ENCODE data around the gene ERMARD. TPM values are rescaled to one million over a fixed set of nuclear protein-coding genes. Genes with fewer than 3 reads are reported as not detected.
"Not testable (repeated sequence)": the region's sequence is repeated elsewhere in the genome, so short reads cannot be mapped to it uniquely, and the experiment has no call there.

The ERMARD gene
- total and polyA plus RNA-seq, 2 experiments from 2014 or later, result 20.9 to 21.2 TPM

- H3K9me3 ChIP-seq (ENCODE audit: low read depth), result no peaks in the 10 kb centered on the region
- no peak overlapping the region for H3K4me3 ChIP-seq
- no peak for TF ChIP-seq CTCF (IDR thresholded peaks at IDR 0.05; ENCODE audit: low read depth, low read length)
- H3K36me3 ChIP-seq, result peaks cover 11% of the 10 kb centered on the region
- H3K27me3 ChIP-seq, result no peaks in the 10 kb centered on the region
- peak in 1 of 2 donors; percentile 16 for DNase-seq (ENCODE audit: low read depth in 1 of 2, low spot score in 1 of 2)
- H3K4me1 ChIP-seq (ENCODE audit: low read depth), result peaks cover 18% of the 10 kb centered on the region
- peak overlapping the region; percentile 52 for H3K27ac ChIP-seq
Measured at GRCh38 chr6:169755162-169755561, 3.7 kb downstream of the ERMARD start.

- no peak for TF ChIP-seq CTCF (IDR thresholded peaks at IDR 0.05; ENCODE audit: low read depth, low read length)
- no peak overlapping the region for H3K27ac ChIP-seq
- no peak for DNase-seq (ENCODE audit: low read depth in 1 of 2, low spot score in 1 of 2)
- no peaks in the 10 kb centered on the region for H3K27me3 ChIP-seq
- H3K9me3 ChIP-seq (ENCODE audit: low read depth), result no peaks in the 10 kb centered on the region
- no peak overlapping the region for H3K4me3 ChIP-seq
- H3K4me1 ChIP-seq (ENCODE audit: low read depth), result no peaks in the 10 kb centered on the region
- peaks cover 25% of the 10 kb centered on the region for H3K36me3 ChIP-seq
Measured at GRCh38 chr6:169763308-169763707, 11.9 kb downstream of the ERMARD start.

- Histone ChIP-seq H3K4me3 (no peak overlapping the region), H3K27me3 (no peaks in the 10 kb centered on the region), H3K36me3 (peaks cover 23% of the 10 kb centered on the region), H3K4me1 (ENCODE audit: low read depth) (no peaks in the 10 kb centered on the region), H3K9me3 (ENCODE audit: low read depth) (no peaks in the 10 kb centered on the region), H3K27ac (no peak overlapping the region)
- no peak for TF ChIP-seq CTCF (IDR thresholded peaks at IDR 0.05; ENCODE audit: low read depth, low read length)
- no peak for DNase-seq (ENCODE audit: low read depth in 1 of 2, low spot score in 1 of 2)
Measured at GRCh38 chr6:169763881-169764280, 12.5 kb downstream of the ERMARD start.

- not testable (repeated sequence) for H3K27ac ChIP-seq; DNase-seq (ENCODE audit: low read depth in 1 of 2, low spot score in 1 of 2); H3K27me3 ChIP-seq; H3K4me3 ChIP-seq; H3K9me3 ChIP-seq (ENCODE audit: low read depth); H3K4me1 ChIP-seq (ENCODE audit: low read depth)
- H3K36me3 ChIP-seq, result peaks cover 29% of the 10 kb centered on the region
Measured at GRCh38 chr6:169765789-169766188, 14.4 kb downstream of the ERMARD start.

- Histone ChIP-seq H3K27ac (no peak overlapping the region), H3K4me1 (ENCODE audit: low read depth) (no peaks in the 10 kb centered on the region), H3K9me3 (ENCODE audit: low read depth) (no peaks in the 10 kb centered on the region), H3K27me3 (no peaks in the 10 kb centered on the region), H3K36me3 (peaks cover 25% of the 10 kb centered on the region), H3K4me3 (no peak overlapping the region)
- TF ChIP-seq CTCF (IDR thresholded peaks at IDR 0.05; ENCODE audit: low read depth, low read length), result no peak
- DNase-seq (ENCODE audit: low read depth in 1 of 2, low spot score in 1 of 2), result no peak
Measured at GRCh38 chr6:169766232-169766631, 14.8 kb downstream of the ERMARD start.

- DNase-seq (ENCODE audit: low read depth in 1 of 2, low spot score in 1 of 2), result no peak
- TF ChIP-seq CTCF (IDR thresholded peaks at IDR 0.05; ENCODE audit: low read depth, low read length), result no peak
- Histone ChIP-seq H3K36me3 (peaks cover 28% of the 10 kb centered on the region), H3K27me3 (no peaks in the 10 kb centered on the region), H3K9me3 (ENCODE audit: low read depth) (no peaks in the 10 kb centered on the region), H3K27ac (no peak overlapping the region), H3K4me1 (ENCODE audit: low read depth) (no peaks in the 10 kb centered on the region), H3K4me3 (no peak overlapping the region)
Measured at GRCh38 chr6:169766921-169767736, 15.7 kb downstream of the ERMARD start.
